ENCODE measurements around the gene HRH2. TPM values are rescaled to one million over a fixed set of nuclear protein-coding genes. Genes with fewer than 3 reads are reported as not detected.

HRH2 gene
- total and polyA plus RNA-seq, 8 donors, result 0.58 to 44.6 (median 4.6) TPM

- DNase-seq, result no peak
- Histone ChIP-seq H3K27ac (no peak overlapping the region), H3K9me3 (peaks cover 0 to 6% (median 0%) of the 10 kb centered on the region in 4 donors), H3K4me3 (no peak overlapping the region), H3K36me3 (no peaks in the 10 kb centered on the region), H3K27me3 (peaks cover 0 to 10% (median 0%) of the 10 kb centered on the region in 3 donors), H3K4me1 (no peaks in the 10 kb centered on the region)
- intact Hi-C loops (cut with DNase I; ENCODE audit: low total_unique reads), result no loop called here
- 73 to 79% (median 76%) methylated on average over 7 of the region's 7 CpGs for WGBS, 5 donors
- TF ChIP-seq EP300 (IDR thresholded peaks at IDR 0.05) (no peak), POLR2A (IDR thresholded peaks at IDR 0.05) (no peak), POLR2AphosphoS5 (IDR thresholded peaks at IDR 0.05) (no peak), CTCF (IDR thresholded peaks at IDR 0.05) (no peak)
Observed at GRCh38 chr5:175635854-175636584, 21.9 kb upstream of the HRH2 start.

GRCh38 chr5:175638305-175638704 lies 19.6 kb upstream of the HRH2 start:
- TF ChIP-seq POLR2A (IDR thresholded peaks at IDR 0.05), result no peak
- no peak for TF ChIP-seq POLR2AphosphoS5 (IDR thresholded peaks at IDR 0.05)
- no peak for TF ChIP-seq EP300 (IDR thresholded peaks at IDR 0.05)
- TF ChIP-seq CTCF (IDR thresholded peaks at IDR 0.05), result no peak
- Histone ChIP-seq H3K36me3 (no peaks in the 10 kb centered on the region), H3K27ac (no peak overlapping the region), H3K27me3 (peaks cover 0 to 10% (median 0%) of the 10 kb centered on the region in 3 donors), H3K4me1 (no peaks in the 10 kb centered on the region), H3K9me3 (peaks cover 0 to 6% (median 0%) of the 10 kb centered on the region in 4 donors), H3K4me3 (no peak overlapping the region)
- no peak for DNase-seq
- 71 to 85% (median 80%) methylated on average over 5 to 6 of the region's 6 CpGs for WGBS, 5 donors
- intact Hi-C loops (cut with DNase I; ENCODE audit: low total_unique reads), result no loop called here

- intact Hi-C loops (cut with DNase I; ENCODE audit: low total_unique reads), result no loop called here
- Histone ChIP-seq H3K4me3 (no peak overlapping the region), H3K36me3 (no peaks in the 10 kb centered on the region), H3K4me1 (no peaks in the 10 kb centered on the region), H3K27ac (no peak overlapping the region), H3K27me3 (peaks cover 0 to 10% (median 0%) of the 10 kb centered on the region in 3 donors), H3K9me3 (peaks cover 0 to 6% (median 0%) of the 10 kb centered on the region in 4 donors)
- no peak for DNase-seq
- no peak for TF ChIP-seq POLR2AphosphoS5 (IDR thresholded peaks at IDR 0.05)
- TF ChIP-seq CTCF (IDR thresholded peaks at IDR 0.05), result no peak
- no peak for TF ChIP-seq EP300 (IDR thresholded peaks at IDR 0.05)
- no peak for TF ChIP-seq POLR2A (IDR thresholded peaks at IDR 0.05)
- WGBS, 5 donors, result 53 to 73% (median 67%) methylated on average over 9 of the region's 9 CpGs
Observed at GRCh38 chr5:175640106-175640775, 17.6 kb upstream of the HRH2 start.

GRCh38 chr5:175642998-175643397 lies 14.9 kb upstream of the HRH2 start:
- TF ChIP-seq POLR2A (IDR thresholded peaks at IDR 0.05) (no peak), EP300 (IDR thresholded peaks at IDR 0.05) (no peak), CTCF (IDR thresholded peaks at IDR 0.05) (no peak), POLR2AphosphoS5 (IDR thresholded peaks at IDR 0.05) (no peak)
- Histone ChIP-seq H3K4me1 (no peaks in the 10 kb centered on the region), H3K4me3 (no peak overlapping the region), H3K36me3 (no peaks in the 10 kb centered on the region), H3K9me3 (peaks cover 0 to 1% (median 0%) of the 10 kb centered on the region in 4 donors), H3K27ac (no peak overlapping the region), H3K27me3 (peaks cover 0 to 10% (median 0%) of the 10 kb centered on the region in 3 donors)
- intact Hi-C loops (cut with DNase I; ENCODE audit: low total_unique reads), result no loop called here
- DNase-seq, result no peak
- WGBS, 5 donors, result 87 to 96% (median 94%) methylated on average over 4 of the region's 4 CpGs

Data from stomach (tissue), 9 donors.